Vagina (tissue), 2 donors: Measurements from ENCODE around the gene PTCH2.

Experiments
- CTCF ChIP-seq, 3 experiments: fragments of 450-650 bp in 2 of 3; fragments of 200-600 bp in 1 of 3; sonication (generic) in 1 of 3; IDR thresholded peaks; one replicate each; pipeline ENCODE4 v1.5.1; 2017 to 2019; ENCODE audit warnings: antibody characterized with exemption in 3 of 3, mild to moderate bottlenecking in 2 of 3, moderate library complexity in 2 of 3
- POLR2A ChIP-seq, 2 donors: fragments of 450-650 bp; IDR thresholded peaks; one replicate each; pipeline ENCODE4 v1.6.1; 2017; ENCODE audit warnings: antibody characterized with exemption in 2 of 2, mild to moderate bottlenecking in 2 of 2, moderate library complexity in 2 of 2
- POLR2AphosphoS5 ChIP-seq, 2 donors: sonication (generic); formaldehyde crosslinking; IDR thresholded peaks; one replicate each; pipeline ENCODE4 v1.9.0; 2017; ENCODE audit warnings: antibody characterized with exemption in 2 of 2, mild to moderate bottlenecking in 2 of 2, low read depth in 1 of 2; ENCODE audit not compliant: insufficient read depth in 1 of 2

- TF ChIP-seq CTCF (IDR thresholded peaks at IDR 0.05) = no peak
- no peak for TF ChIP-seq POLR2AphosphoS5 (IDR thresholded peaks at IDR 0.05; ENCODE audit: insufficient read depth in 1 of 2, low read depth in 1 of 2)
- no peak for TF ChIP-seq POLR2A (IDR thresholded peaks at IDR 0.05)
Observed at GRCh38 chr1:44854970-44855369, 11.9 kb upstream of the PTCH2 start.
